HEK293T (cell line): ENCODE data around the gene BMPR1B.

Experiments used
- CTCF ChIA-PET: fragments of 350-600 bp; formaldehyde crosslinking; extraction: SDS; loops from one replicate; lab custom pipeline; 2021; ENCODE audit warnings: antibody characterized with exemption, inconsistent platforms; lab: Yijun Ruan, JAX
- POLR2A ChIA-PET: fragments of 350-600 bp; formaldehyde crosslinking; extraction: SDS; loops from one replicate; lab custom pipeline; 2020; ENCODE audit warnings: antibody characterized with exemption, inconsistent platforms; lab: Yijun Ruan, JAX
- DNase-seq: peaks from one replicate; pipeline ENCODE4 v3.0.0; 2012; ENCODE audit warnings: mixed read lengths; ENCODE audit errors: extremely low spot score
- ARNT ChIP-seq: fragments of 450-650 bp; IDR thresholded peaks from 2 replicates; pipeline ENCODE4 v1.6.1; 2017; ENCODE audit warnings: mild to moderate bottlenecking
- BHLHE40 ChIP-seq: fragments of 450-650 bp; IDR thresholded peaks from 2 replicates; pipeline ENCODE4 v1.6.1; 2016; ENCODE audit warnings: mild to moderate bottlenecking, moderate library complexity, borderline replicate concordance
- CTBP1 ChIP-seq: fragments of 450-650 bp; IDR thresholded peaks from 2 replicates; pipeline ENCODE4 v1.6.1; 2016; ENCODE audit warnings: borderline replicate concordance
- ELF4 ChIP-seq: fragments of 450-650 bp; IDR thresholded peaks from 2 replicates; pipeline ENCODE4 v1.6.1; 2017; ENCODE audit warnings: antibody characterized with exemption
- FOXA1 ChIP-seq: fragments of 450-650 bp; IDR thresholded peaks from 2 replicates; pipeline ENCODE4 v1.6.1; 2016; ENCODE audit warnings: mild to moderate bottlenecking
- FOXK2 ChIP-seq: fragments of 450-650 bp; IDR thresholded peaks from 2 replicates; pipeline ENCODE4 v1.6.1; 2016; ENCODE audit warnings: mild to moderate bottlenecking
- FOXM1 ChIP-seq: fragments of 450-650 bp; IDR thresholded peaks from 2 replicates; pipeline ENCODE4 v1.6.1; 2017; ENCODE audit warnings: mild to moderate bottlenecking, borderline replicate concordance
- HDGF ChIP-seq: fragments of 450-650 bp; IDR thresholded peaks from 2 replicates; pipeline ENCODE4 v1.6.1; 2017; ENCODE audit warnings: antibody characterized with exemption, borderline replicate concordance
- L3MBTL2 ChIP-seq: fragments of 450-650 bp; conservative IDR thresholded peaks from 2 replicates; pipeline ENCODE4 v1.6.1; 2016; ENCODE audit warnings: mild to moderate bottlenecking
- LEF1 ChIP-seq: fragments of 450-650 bp; IDR thresholded peaks from 2 replicates; pipeline ENCODE4 v1.6.1; 2017; ENCODE audit warnings: mild to moderate bottlenecking, borderline replicate concordance
- NFRKB ChIP-seq: fragments of 450-650 bp; IDR thresholded peaks from 2 replicates; pipeline ENCODE4 v1.6.1; 2016; ENCODE audit warnings: mild to moderate bottlenecking, moderate library complexity
- SP1 ChIP-seq: fragments of 450-650 bp; IDR thresholded peaks from 2 replicates; pipeline ENCODE4 v1.6.1; 2017
- SUZ12 ChIP-seq: fragments of 450-650 bp; IDR thresholded peaks from 2 replicates; pipeline ENCODE4 v1.6.1; 2016; ENCODE audit warnings: mild to moderate bottlenecking
- TARDBP ChIP-seq: fragments of 450-650 bp; IDR thresholded peaks from 2 replicates; pipeline ENCODE4 v1.6.1; 2016
- ZNF384 ChIP-seq: fragments of 450-650 bp; IDR thresholded peaks from 2 replicates; pipeline ENCODE4 v1.6.1; 2016
- TF ChIP-seq, protein P1 (sequence below): fragments of 450-650 bp; IDR thresholded peaks from 2 replicates; pipeline ENCODE4 v1.6.1; 2016

The BMPR1B gene

DNA sequence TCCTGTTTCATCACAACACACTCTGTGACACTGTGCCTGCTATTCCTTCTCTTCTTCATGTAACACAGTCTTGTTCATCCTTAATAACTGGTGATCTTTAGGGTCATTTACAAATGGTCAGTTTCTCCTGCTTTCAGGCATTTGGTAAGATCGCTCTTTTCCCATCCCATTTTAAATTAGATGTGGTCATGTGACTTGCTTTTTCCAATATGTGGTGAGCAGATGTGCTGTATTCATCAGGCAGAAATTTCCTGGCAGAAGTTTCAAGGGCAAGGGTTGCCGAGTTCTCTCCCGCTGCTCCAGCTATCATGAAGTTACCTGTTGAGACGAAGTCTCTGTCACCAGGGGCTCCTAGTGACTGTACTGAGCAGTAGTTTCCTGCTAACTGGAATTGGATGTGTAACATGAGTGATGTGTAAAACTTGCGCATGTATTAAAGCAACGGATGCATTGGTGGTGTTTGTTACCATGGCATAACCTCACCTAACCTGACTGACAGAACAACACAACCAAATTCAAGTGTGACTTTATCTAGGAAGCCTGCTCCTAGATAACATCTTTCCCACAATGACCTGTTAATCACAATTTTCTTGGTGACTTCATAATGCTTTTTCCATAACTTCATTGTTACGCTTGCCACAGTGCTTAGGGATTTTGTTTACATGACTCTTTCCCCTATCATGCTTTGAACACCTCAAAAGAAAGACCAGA is 29.5 kb upstream of the BMPR1B start:
- TF ChIP-seq FOXK2 (no peak), BHLHE40 (no peak), SP1 (no peak), ZNF384 (no peak), SUZ12 (no peak), ARNT (no peak), NFRKB (no peak), FOXA1 (no peak), L3MBTL2 (no peak), TARDBP (no peak), HDGF (no peak), CTBP1 (no peak), FOXM1 (no peak), LEF1 (no peak)
- TF ChIP-seq, protein P1, sequence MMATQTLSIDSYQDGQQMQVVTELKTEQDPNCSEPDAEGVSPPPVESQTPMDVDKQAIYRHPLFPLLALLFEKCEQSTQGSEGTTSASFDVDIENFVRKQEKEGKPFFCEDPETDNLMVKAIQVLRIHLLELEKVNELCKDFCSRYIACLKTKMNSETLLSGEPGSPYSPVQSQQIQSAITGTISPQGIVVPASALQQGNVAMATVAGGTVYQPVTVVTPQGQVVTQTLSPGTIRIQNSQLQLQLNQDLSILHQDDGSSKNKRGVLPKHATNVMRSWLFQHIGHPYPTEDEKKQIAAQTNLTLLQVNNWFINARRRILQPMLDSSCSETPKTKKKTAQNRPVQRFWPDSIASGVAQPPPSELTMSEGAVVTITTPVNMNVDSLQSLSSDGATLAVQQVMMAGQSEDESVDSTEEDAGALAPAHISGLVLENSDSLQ: no peak
- POLR2A ChIA-PET: no interaction called here
- CTCF ChIA-PET: no interaction called here
- no peak for DNase-seq

DNA sequence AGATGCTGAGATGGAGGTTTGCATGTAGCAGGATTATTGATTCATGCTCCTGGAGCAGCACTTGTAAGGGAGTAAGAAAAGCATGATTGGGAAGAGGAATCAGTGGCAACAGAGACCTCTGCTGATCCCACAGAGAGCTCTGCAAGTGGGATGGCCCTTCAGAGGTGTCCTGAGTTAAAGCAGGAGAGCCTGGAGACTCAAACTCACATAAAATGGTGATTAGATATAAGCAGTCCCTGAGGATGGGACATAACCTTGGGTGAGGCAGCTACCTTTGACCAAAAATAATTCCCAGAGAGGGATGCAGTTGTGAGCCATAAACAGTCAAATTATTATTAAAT is 25.4 kb upstream of the BMPR1B start:
- no peak for TF ChIP-seq FOXM1
- no peak for TF ChIP-seq FOXK2
- no peak for TF ChIP-seq SP1
- no peak for TF ChIP-seq HDGF
- CTCF ChIA-PET: interaction anchor here (1.0 kb wide), 1 partner anchor 111 kb away, joined by 3 read pairs; no protein-coding TSS in a partner anchor
- POLR2A ChIA-PET: no interaction called here

DNA sequence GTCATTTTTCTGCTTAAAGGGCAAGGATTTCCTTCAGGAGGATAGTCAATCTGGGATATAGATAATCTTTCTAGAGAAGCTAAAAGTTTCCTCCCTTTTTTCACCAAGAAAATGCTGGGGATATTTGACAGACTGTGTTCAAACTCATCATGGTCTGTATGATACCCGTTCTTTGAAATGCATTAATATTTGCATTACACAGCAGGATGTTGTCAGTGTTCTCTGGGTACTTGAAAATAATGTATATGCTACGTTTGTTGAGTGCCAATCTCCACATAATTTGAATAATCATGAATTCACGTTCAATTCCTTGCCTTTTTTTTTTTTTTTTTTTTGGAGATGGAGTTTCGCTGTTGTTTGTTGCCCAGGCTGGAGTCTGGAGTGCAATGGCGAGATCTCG is 18.0 kb upstream of the BMPR1B start:
- ChIA-PET CTCF (no interaction called here), POLR2A (no interaction called here)
- DNase-seq: no peak
- TF ChIP-seq BHLHE40: no peak
- no peak for TF ChIP-seq L3MBTL2
- no peak for TF ChIP-seq TARDBP
- no peak for TF ChIP-seq ARNT
- no peak for TF ChIP-seq SP1
- TF ChIP-seq HDGF: no peak
- TF ChIP-seq FOXA1: no peak
- TF ChIP-seq, protein P1: no peak
- TF ChIP-seq FOXM1: no peak
- no peak for TF ChIP-seq ZNF384
- no peak for TF ChIP-seq SUZ12
- TF ChIP-seq NFRKB: no peak
- TF ChIP-seq FOXK2: no peak
- TF ChIP-seq ELF4: no peak
- TF ChIP-seq CTBP1: no peak

More for the DNA sequence above, 25.4 kb upstream of the BMPR1B start:
- DNase-seq: no peak

DNA sequence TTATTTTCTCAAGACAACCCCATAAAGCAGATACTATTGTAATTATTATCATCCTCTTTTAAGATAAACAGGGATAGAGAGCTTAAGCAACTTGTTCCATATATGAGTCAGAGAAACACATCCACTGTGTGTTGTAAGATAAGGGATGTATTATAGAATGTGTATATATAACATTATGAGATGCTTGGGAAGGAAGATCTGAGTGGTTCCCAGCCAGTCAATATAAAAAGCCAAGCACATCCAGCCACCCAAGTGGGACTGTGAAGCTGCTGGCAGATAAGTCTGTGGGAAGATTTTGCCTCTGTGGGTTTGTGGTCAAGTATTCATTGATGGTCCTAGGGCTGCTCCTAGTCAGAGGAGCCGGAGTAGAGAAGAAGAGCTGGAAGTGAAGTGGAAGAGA is 16.5 kb upstream of the BMPR1B start:
- DNase-seq: no peak
- TF ChIP-seq SP1: no peak
- no peak for TF ChIP-seq NFRKB
- no peak for TF ChIP-seq TARDBP
- no peak for TF ChIP-seq HDGF
- TF ChIP-seq L3MBTL2: no peak
- no peak for TF ChIP-seq BHLHE40
- TF ChIP-seq, protein P1: no peak
- no peak for TF ChIP-seq CTBP1
- no peak for TF ChIP-seq FOXA1
- no peak for TF ChIP-seq ELF4
- no peak for TF ChIP-seq ARNT
- no peak for TF ChIP-seq ZNF384
- TF ChIP-seq FOXK2: no peak
- no peak for TF ChIP-seq FOXM1
- TF ChIP-seq SUZ12: no peak
- no peak for TF ChIP-seq LEF1
- CTCF ChIA-PET: no interaction called here
- POLR2A ChIA-PET: no interaction called here

DNA sequence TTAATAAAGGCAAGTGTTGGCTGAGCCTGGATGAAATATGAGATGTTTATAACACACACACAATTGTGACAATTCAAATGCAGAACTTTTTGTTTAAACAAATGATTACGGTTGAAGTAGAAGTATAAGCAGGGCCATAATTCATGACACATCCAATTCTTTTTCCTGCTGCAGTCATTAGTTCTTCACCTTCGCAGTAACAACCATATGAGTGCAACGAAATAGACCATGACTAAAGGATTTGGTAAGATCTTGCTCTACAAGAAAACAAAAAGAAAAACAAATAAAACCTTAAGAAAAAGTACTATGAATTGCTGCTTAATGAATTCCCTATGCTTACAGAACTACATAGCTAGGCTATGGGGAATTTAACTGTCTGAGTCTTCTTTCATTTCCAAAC is 13.9 kb upstream of the BMPR1B start:
- DNase-seq: no peak
- ChIA-PET POLR2A (no interaction called here), CTCF (no interaction called here)
- no peak for TF ChIP-seq NFRKB

DNA sequence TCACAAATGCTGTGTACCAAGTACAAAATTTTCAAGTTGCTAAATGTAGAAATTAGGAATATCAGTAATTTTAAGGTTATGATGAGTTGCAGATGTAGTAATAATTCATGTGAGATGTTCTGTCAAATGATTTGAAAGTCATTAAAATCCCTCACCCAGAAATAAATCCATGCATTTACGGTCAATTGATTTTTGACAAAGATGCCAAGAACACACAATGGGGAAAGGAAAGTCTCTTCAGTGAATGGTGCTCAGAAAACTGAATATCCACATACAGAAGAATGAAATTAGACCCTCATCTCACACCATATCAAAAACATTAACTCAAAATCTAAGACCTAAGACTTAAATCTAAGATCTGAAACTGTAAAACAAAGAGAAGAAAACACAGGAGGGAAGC is 12.9 kb upstream of the BMPR1B start:
- CTCF ChIA-PET: no interaction called here

More for the DNA sequence above, 12.9 kb upstream of the BMPR1B start:
- no peak for DNase-seq
- POLR2A ChIA-PET: no interaction called here
- no peak for TF ChIP-seq SP1
- TF ChIP-seq, protein P1: peak; percentile 22; the same call in 1 of the 2 replicates
